Esophagus muscularis mucosa (tissue), 4 donors: Measurements from ENCODE around the gene LRP2. TPM values are rescaled to one million over a fixed set of nuclear protein-coding genes. Genes with fewer than 3 reads are reported as not detected.
A peak's percentile ranks its signal among the peaks of the same experiment; 100 is the strongest.

Source experiments
- DNase-seq: peaks from one replicate; pipeline ENCODE4 v3.0.0-alpha.2; 2017; ENCODE audit errors: extremely low spot score
- H3K27ac ChIP-seq, 4 donors: fragments of 200-600 bp; sonication (generic); replicated peaks in 1 of 4; 1 replicate in 3 of 4; 2 replicates in 1 of 4; pipeline ENCODE4 v1.5.1; 2016 to 2019; ENCODE audit warnings: mild to moderate bottlenecking in 1 of 4
- H3K27me3 ChIP-seq, 4 donors: fragments of 200-600 bp; sonication (generic); one replicate each; pipeline versions ENCODE4 v1.5.1 to v1.6.0; 2016 to 2019
- H3K36me3 ChIP-seq, 4 donors: fragments of 200-600 bp; sonication (generic); one replicate each; pipeline ENCODE4 v1.5.1; 2016 to 2019
- H3K4me1 ChIP-seq, 4 donors: fragments of 200-600 bp; sonication (generic); one replicate each; pipeline ENCODE4 v1.5.1; 2016 to 2019
- H3K4me3 ChIP-seq, 4 donors: fragments of 200-600 bp; sonication (generic); 1 replicate in 2 of 4; 2 replicates in 2 of 4; pipeline ENCODE4 v1.5.1; 2016 to 2019; ENCODE audit warnings: mild to moderate bottlenecking in 4 of 4, moderate library complexity in 1 of 4
- H3K9me3 ChIP-seq, 4 donors: fragments of 200-600 bp; sonication (generic); 1 replicate in 3 of 4; 2 replicates in 1 of 4; pipeline ENCODE4 v1.5.1; 2016 to 2019
- CTCF ChIP-seq, 3 experiments: fragments of 200-600 bp in 2 of 3; fragments of 450-650 bp in 1 of 3; sonication (generic) in 2 of 3; IDR thresholded peaks; one replicate each; pipeline ENCODE4 v1.5.1; 2017 to 2019; ENCODE audit warnings: antibody characterized with exemption in 3 of 3, mild to moderate bottlenecking in 2 of 3, moderate library complexity in 1 of 3
- EP300 ChIP-seq: sonication (generic); formaldehyde crosslinking; IDR thresholded peaks from one replicate; pipeline ENCODE4 v1.6.1; 2017; ENCODE audit warnings: antibody characterized with exemption
- POLR2A ChIP-seq: fragments of 450-650 bp; IDR thresholded peaks from one replicate; pipeline ENCODE4 v1.6.1; 2017; ENCODE audit warnings: antibody characterized with exemption, moderate library complexity, mild to moderate bottlenecking, low read depth
- POLR2AphosphoS5 ChIP-seq, 2 donors: sonication (generic); formaldehyde crosslinking; IDR thresholded peaks; one replicate each; pipeline ENCODE4 v1.6.1; 2017; ENCODE audit warnings: antibody characterized with exemption in 2 of 2
- WGBS: methylation state at CpG from one replicate; pipeline ENCODE4 v1.1.5; 2018; 5-methylcytosine and 5-hydroxymethylcytosine counted together
- intact Hi-C: fragments of 100-400 bp; cut with DNase I; formaldehyde crosslinking; loops from one replicate; pipeline ENCODE4 v1.15.1; 2023
- total RNA-seq, 4 donors: library from RNA; depleted of rRNA; stranded (reverse); fragments of >200 nt; gene quantifications; one replicate each; pipeline versions ENCODE4 v1.1.0 to v1.2.1, GENCODE V29; 2016

Gene LRP2
- total RNA-seq, 4 donors from 2014 or later = not detected

GRCh38 chr2:169172151-169172735, 190.1 kb downstream of the LRP2 start:
- Histone ChIP-seq H3K36me3 (no peaks in the 10 kb centered on the region), H3K27me3 (no peaks in the 10 kb centered on the region), H3K4me1 (no peaks in the 10 kb centered on the region), H3K9me3 (no peaks in the 10 kb centered on the region), H3K27ac (no peak overlapping the region), H3K4me3 (no peak overlapping the region)
- TF ChIP-seq POLR2AphosphoS5 (IDR thresholded peaks at IDR 0.05) (no peak), POLR2A (no peak), EP300 (no peak)
- intact Hi-C loops = no loop called here
- DNase-seq = no peak
- 77% methylated on average over 2 of the region's 2 CpGs for WGBS

- no peak for TF ChIP-seq POLR2A
- no peak for TF ChIP-seq EP300
- no peak for TF ChIP-seq CTCF (IDR thresholded peaks at IDR 0.05)
- no peak for TF ChIP-seq POLR2AphosphoS5 (IDR thresholded peaks at IDR 0.05)
- no peaks in the 10 kb centered on the region for H3K36me3 ChIP-seq
- H3K4me3 ChIP-seq = no peak overlapping the region
- no peaks in the 10 kb centered on the region for H3K4me1 ChIP-seq
- intact Hi-C loops = no loop called here
- no peaks in the 10 kb centered on the region for H3K27me3 ChIP-seq
- H3K27ac ChIP-seq = no peak overlapping the region
- peak; percentile 39 for DNase-seq
- WGBS = 89% methylated on average over 3 of the region's 3 CpGs
- H3K9me3 ChIP-seq = no peaks in the 10 kb centered on the region
Observed at GRCh38 chr2:169165791-169166190, 196.5 kb downstream of the LRP2 start.

- no peaks in the 10 kb centered on the region for H3K27me3 ChIP-seq
Observed at GRCh38 chr2:169164311-169164710, 198.0 kb downstream of the LRP2 start.

GRCh38 chr2:169162613-169163012, 199.7 kb downstream of the LRP2 start:
- TF ChIP-seq POLR2AphosphoS5 (IDR thresholded peaks at IDR 0.05) (no peak), POLR2A (no peak), CTCF (IDR thresholded peaks at IDR 0.05) (no peak), EP300 (no peak)
- H3K36me3 ChIP-seq = no peaks in the 10 kb centered on the region
- H3K4me1 ChIP-seq = no peaks in the 10 kb centered on the region
- intact Hi-C loops = no loop called here
- H3K27ac ChIP-seq = no peak overlapping the region
- no peak overlapping the region for H3K4me3 ChIP-seq
- H3K27me3 ChIP-seq = no peaks in the 10 kb centered on the region
- H3K9me3 ChIP-seq = no peaks in the 10 kb centered on the region
- DNase-seq = peak; percentile 37
- WGBS = 78% methylated on average over 4 of the region's 4 CpGs

More at GRCh38 chr2:169164311-169164710, 198.0 kb downstream of the LRP2 start:
- Histone ChIP-seq H3K9me3 (no peaks in the 10 kb centered on the region), H3K36me3 (no peaks in the 10 kb centered on the region), H3K4me3 (no peak overlapping the region), H3K4me1 (no peaks in the 10 kb centered on the region), H3K27ac (no peak overlapping the region)
- intact Hi-C loops = no loop called here
- no peak for TF ChIP-seq POLR2AphosphoS5 (IDR thresholded peaks at IDR 0.05)
- TF ChIP-seq EP300 = no peak
- TF ChIP-seq POLR2A = no peak
- TF ChIP-seq CTCF (IDR thresholded peaks at IDR 0.05) = no peak
- no peak for DNase-seq
- 44% methylated on average over 2 of the region's 2 CpGs for WGBS

GRCh38 chr2:169160926-169161481, 201.3 kb downstream of the LRP2 start:
- Histone ChIP-seq H3K27ac (no peak overlapping the region), H3K36me3 (no peaks in the 10 kb centered on the region), H3K4me3 (no peak overlapping the region), H3K4me1 (no peaks in the 10 kb centered on the region), H3K9me3 (no peaks in the 10 kb centered on the region), H3K27me3 (no peaks in the 10 kb centered on the region)
- 95% methylated on average over 2 of the region's 2 CpGs for WGBS
- TF ChIP-seq EP300 (no peak), CTCF (IDR thresholded peaks at IDR 0.05) (no peak), POLR2AphosphoS5 (IDR thresholded peaks at IDR 0.05) (no peak), POLR2A (no peak)
- peak; percentile 79 for DNase-seq
- intact Hi-C loops = no loop called here
